Caki2 (cell line): ENCODE data around the gene PTPDC1. TPM values are rescaled to one million over a fixed set of nuclear protein-coding genes. Genes with fewer than 3 reads are reported as not detected.

Experiments used
- DNase-seq: peaks from one replicate; pipeline ENCODE4 v3.0.0-alpha.2; 2015; ENCODE audit warnings: low read depth
- in situ Hi-C: cut with HindIII; loops from 2 replicates; pipeline ENCODE4 v1.10.0; 2016; ENCODE audit warnings: low sequenced_read_pairs, low pct_unique_long_range_greater_than_20kb, mixed read lengths
- total RNA-seq: library from RNA; depleted of rRNA; stranded (reverse); fragments of >200 nt; shearing (Covaris generic); gene quantifications from 2 replicates; pipeline ENCODE4 v1.2.3, GENCODE V29; 2014; ENCODE audit warnings: low replicate concordance

Gene PTPDC1
- total RNA-seq, 1 experiment from 2014 or later: 1.9 TPM

GRCh38 chr9:94128580-94128979 lies 44.3 kb downstream of the PTPDC1 start:
- no peak for DNase-seq

GRCh38 chr9:94134629-94135028 lies 50.4 kb downstream of the PTPDC1 start:
- no peak for DNase-seq
- in situ Hi-C loops: no loop called here

More at GRCh38 chr9:94128580-94128979, 44.3 kb downstream of the PTPDC1 start:
- in situ Hi-C loops: no loop called here

GRCh38 chr9:94135222-94135621 lies 51.0 kb downstream of the PTPDC1 start:
- in situ Hi-C loops: no loop called here
- DNase-seq: no peak

GRCh38 chr9:94139672-94140417 lies 55.6 kb downstream of the PTPDC1 start:
- in situ Hi-C loops: no loop called here
- DNase-seq: peak; percentile 11

- no peak for DNase-seq
- in situ Hi-C loops: no loop called here
These were observed 56.1 kb downstream of the PTPDC1 start for GRCh38 chr9:94140418-94140780.

- DNase-seq: no peak
- in situ Hi-C loops: no loop called here
These were observed 56.8 kb downstream of the PTPDC1 start for GRCh38 chr9:94140791-94141790.

GRCh38 chr9:94142353-94142752 lies 58.1 kb downstream of the PTPDC1 start:
- no peak for DNase-seq
- in situ Hi-C loops: no loop called here

- in situ Hi-C loops: no loop called here
- no peak for DNase-seq
These were observed 60.1 kb downstream of the PTPDC1 start for GRCh38 chr9:94144394-94144793.

GRCh38 chr9:94145640-94146039 lies 61.4 kb downstream of the PTPDC1 start:
- no peak for DNase-seq
- in situ Hi-C loops: no loop called here

GRCh38 chr9:94147776-94148175 lies 63.5 kb downstream of the PTPDC1 start:
- no peak for DNase-seq

GRCh38 chr9:94148419-94148818 lies 64.2 kb downstream of the PTPDC1 start:
- in situ Hi-C loops: no loop called here
- DNase-seq: no peak

More at GRCh38 chr9:94147776-94148175, 63.5 kb downstream of the PTPDC1 start:
- in situ Hi-C loops: no loop called here

- DNase-seq: no peak
- in situ Hi-C loops: no loop called here
These were observed 65.4 kb downstream of the PTPDC1 start for GRCh38 chr9:94149696-94150095.

GRCh38 chr9:94150279-94150828 lies 66.1 kb downstream of the PTPDC1 start:
- no peak for DNase-seq
- in situ Hi-C loops: no loop called here

GRCh38 chr9:94150890-94151650 lies 66.8 kb downstream of the PTPDC1 start:
- no peak for DNase-seq
- in situ Hi-C loops: no loop called here

- DNase-seq: no peak
- in situ Hi-C loops: no loop called here
These were observed 69.6 kb downstream of the PTPDC1 start for GRCh38 chr9:94153905-94154304.

- in situ Hi-C loops: no loop called here
These were observed 72.2 kb downstream of the PTPDC1 start for GRCh38 chr9:94156348-94157049.

GRCh38 chr9:94157050-94157801 lies 73.0 kb downstream of the PTPDC1 start:
- DNase-seq: peak; percentile 18
- in situ Hi-C loops: no loop called here

More at GRCh38 chr9:94156348-94157049, 72.2 kb downstream of the PTPDC1 start:
- no peak for DNase-seq
